NOMO-1 treated with dmso at 0.1 percent for 144 hours (cell line): ENCODE measurements around the gene CCDC86.
"Not testable (repeated sequence)": the region's sequence is repeated elsewhere in the genome, so short reads cannot be mapped to it uniquely, and the experiment has no call there.

Experiments used
- DNase-seq: peaks from one replicate; lab custom pipeline; 2025; ENCODE audit not compliant: unreplicated experiment; lab: John Stamatoyannopoulos, UW

Gene CCDC86

DNA sequence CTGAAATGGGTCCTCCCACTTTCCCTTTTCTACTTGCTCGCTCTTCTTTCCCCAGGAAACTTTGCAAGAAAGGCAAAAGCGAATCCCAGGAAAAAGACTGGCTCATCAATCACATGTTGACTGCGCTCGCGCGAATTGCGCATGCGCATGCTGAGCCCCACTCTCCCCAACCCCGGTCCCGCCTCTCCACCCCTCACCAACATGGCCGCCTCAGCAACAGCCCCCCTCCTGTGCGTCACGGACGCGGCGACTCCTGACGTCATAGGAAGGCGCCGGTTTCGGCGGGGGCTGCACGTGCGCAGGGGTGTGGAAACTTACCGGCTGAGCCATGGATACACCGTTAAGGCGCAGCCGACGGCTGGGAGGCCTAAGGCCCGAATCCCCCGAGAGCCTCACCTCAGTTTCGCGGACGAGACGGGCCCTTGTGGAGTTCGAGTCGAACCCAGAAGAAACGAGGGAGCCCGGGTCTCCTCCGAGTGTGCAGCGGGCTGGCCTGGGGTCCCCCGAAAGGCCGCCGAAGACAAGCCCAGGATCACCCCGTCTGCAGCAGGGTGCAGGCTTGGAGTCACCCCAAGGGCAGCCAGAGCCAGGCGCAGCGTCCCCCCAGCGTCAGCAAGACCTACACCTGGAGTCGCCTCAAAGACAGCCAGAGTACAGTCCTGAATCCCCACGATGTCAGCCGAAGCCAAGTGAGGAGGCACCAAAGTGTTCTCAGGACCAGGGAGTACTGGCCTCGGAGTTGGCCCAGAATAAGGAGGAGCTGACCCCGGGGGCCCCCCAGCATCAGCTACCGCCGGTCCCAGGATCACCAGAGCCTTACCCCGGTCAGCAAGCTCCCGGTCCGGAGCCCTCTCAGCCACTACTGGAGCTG is at the start of gene CCDC86:
TSS of gene CCDC86 (plus strand) at position 317 of the 871 bp plus-strand sequence. CDS start at position 329, 12 bp downstream.
- peak; percentile 84 for DNase-seq

- DNase-seq, result no peak
These were observed 49.4 kb upstream of the CCDC86 start for GRCh38 chr11:60792521-60792920.

- DNase-seq, result no peak
These were observed 46.6 kb upstream of the CCDC86 start for GRCh38 chr11:60795291-60795690.

GRCh38 chr11:60797846-60798630 is 43.9 kb upstream of the CCDC86 start:
- no peak for DNase-seq

- DNase-seq, result no peak
These were observed 43.3 kb upstream of the CCDC86 start for GRCh38 chr11:60798631-60799030.

DNA sequence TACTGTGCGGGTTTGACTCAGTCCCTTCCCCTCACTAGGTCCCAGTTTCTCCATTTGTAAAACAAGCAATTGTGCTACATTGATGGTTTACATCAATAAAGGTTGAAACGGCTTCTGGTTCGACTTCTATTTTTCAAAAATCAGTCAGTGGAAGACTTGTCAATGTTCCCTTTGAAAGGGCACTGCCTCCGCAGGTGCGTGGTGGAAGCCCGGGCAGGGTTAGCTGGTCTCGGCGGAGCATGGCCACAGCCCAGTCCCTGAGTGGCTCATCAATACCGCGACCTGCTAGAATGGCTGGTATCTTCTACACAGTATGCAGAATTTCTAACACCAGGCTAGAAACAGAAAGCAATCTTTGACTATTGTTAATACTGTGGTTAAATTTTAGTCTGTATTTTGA is 40.7 kb upstream of the CCDC86 start:
- DNase-seq, result no peak

- DNase-seq, result no peak
These were observed 38.5 kb upstream of the CCDC86 start for GRCh38 chr11:60803273-60803936.

DNA sequence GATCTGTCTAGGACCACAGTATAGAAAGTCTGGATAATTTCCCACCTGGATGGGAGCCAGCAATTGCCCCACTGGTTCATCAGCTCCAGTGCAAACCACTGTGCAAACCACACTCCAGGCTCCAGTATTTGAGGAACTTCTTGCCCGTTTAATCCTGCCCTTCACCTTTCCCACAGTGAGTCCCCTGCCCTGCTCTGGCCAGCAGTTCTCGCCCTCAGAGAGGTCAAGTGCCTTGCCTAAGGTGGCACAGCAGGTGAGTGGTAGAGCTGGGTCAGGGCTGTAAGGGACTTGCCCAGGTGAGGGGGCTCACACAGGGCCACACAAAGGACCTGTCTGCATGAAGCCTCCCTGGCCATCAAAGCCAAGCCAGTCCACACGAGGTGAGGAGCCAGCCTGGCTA is 32.7 kb upstream of the CCDC86 start:
- DNase-seq, result no peak

DNA sequence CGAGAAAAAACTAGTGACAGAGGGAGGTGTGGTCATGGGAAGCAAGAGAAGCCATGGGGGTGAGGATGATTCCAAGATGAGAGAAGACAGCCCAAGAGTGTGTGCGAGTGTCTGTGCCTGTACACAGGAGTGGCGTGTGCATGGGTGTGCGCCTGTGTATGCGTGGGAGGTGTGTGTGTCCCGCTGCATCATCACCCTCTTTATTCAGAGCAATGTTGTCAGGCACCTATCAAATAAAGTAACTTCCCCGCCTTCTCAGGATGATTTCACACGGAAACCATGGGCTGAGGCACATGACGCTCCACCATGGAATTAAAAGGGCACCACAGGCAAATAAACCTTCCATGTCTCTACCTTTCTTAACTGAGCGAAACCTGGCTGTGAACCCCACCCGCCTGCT is 32.2 kb upstream of the CCDC86 start:
- no peak for DNase-seq

GRCh38 chr11:60810151-60810550 is 31.8 kb upstream of the CCDC86 start:
- DNase-seq, result no peak

DNA sequence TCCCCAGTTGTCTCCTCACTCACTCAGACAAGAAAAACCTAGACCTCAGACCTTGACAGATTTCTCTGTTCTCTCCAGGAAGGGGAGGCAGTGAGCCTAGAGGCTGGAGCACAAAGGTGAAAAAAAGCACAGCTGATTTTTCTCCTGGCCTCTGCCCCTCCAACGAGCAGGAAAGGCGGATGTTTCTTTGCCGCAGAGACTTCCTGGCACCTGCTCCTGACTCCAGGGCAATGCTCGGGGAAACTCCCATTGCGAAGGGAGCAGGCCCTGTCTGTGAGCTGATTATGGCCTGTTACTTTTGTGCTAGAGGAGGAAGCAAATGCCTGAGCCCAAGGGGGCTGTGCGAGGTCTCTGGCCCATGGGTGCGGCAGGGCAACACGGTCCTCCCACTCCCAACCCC is 31.3 kb upstream of the CCDC86 start:
- DNase-seq, result no peak

DNA sequence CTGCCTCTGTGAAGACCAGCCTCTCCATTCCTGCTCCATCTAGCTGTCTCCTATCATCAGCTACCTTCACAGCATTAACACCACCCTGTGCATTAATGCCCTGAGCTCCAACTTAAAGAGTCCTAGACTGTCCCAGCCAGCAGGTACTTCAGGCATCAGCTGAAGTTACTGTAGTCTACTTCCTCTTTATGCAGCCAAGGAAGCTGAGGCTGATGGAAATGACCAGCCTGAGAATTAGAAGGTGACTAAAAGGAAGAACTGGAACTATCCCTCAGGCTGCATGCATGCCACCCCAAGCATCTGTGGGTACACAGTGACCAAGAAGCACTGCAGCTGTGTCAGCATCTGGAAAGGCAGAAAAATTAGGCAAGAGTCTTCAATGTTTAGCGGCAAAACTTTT is 28.6 kb upstream of the CCDC86 start:
- no peak for DNase-seq

GRCh38 chr11:60814112-60814511 is 27.8 kb upstream of the CCDC86 start:
- DNase-seq, result no peak

DNA sequence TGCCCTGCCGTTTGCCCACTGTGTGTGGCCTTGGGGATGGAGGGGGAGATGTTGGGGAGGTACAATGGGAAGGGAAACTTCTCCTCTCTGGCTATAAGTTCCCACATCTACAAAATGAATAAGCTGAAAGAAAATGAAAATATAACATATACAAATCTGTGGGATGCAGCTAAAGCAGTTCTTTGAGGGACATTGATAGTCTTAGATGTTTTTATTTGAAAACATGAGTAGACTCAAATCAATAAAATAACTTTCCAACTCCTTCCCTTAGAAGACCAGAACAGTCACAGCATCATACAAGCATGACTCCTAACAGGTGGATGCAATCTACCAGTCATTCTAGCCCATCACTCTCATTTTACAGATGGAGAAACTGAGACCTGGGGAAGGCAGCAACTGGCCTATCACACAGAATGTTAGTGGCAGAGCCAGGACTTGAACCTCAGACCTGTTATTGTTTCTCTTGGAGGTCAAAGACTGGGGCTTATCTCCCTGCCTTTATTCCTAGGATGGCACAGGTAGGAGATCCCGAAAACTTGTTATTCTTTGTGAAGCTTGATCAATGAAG is 25.2 kb upstream of the CCDC86 start:
- no peak for DNase-seq

DNA sequence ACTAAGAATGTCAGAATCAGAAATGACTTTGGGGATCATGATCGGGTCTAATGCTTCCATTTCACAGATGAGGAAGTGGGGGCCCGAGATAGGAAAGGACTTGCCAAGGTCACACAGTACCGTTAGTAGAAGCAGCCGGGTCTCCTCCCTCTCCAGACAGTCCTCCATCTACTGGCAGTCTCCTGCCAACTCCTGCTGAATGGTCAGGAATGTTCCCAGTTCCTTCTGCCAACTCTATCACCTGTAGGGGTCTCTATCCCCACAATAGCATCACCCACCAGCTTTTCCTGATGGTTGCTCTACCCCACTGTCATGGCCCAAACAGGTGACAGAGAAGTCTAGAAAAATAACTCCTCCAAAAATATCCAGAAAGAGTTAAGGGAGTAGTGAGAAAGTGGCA is 23.9 kb upstream of the CCDC86 start:
- DNase-seq, result no peak

- DNase-seq, result no peak
These were observed 19.9 kb upstream of the CCDC86 start for GRCh38 chr11:60821827-60822599.

GRCh38 chr11:60823745-60824306 is 18.1 kb upstream of the CCDC86 start:
- DNase-seq, result not testable (repeated sequence)

GRCh38 chr11:60825118-60825517 is 16.8 kb upstream of the CCDC86 start:
- DNase-seq, result no peak

DNA sequence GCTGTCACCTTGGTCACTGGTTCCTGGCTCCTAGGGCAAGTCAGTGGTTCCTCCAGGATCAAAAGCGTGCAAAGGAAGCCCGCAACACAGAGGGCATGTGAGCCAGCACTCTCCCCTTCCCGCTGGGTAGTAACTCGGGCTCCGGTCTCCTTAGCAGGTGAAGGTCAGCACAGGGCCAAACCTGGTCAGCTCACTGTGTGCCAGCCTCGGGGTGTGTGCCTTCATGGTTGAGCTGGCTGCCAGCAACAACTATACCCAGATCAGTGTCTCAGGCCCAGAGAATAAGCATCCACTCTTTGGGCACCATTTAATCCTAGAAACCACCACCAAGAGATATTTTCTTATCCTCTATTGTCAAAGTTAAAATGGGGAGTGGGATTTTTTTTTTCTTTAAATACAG is 16.1 kb upstream of the CCDC86 start:
- no peak for DNase-seq

DNA sequence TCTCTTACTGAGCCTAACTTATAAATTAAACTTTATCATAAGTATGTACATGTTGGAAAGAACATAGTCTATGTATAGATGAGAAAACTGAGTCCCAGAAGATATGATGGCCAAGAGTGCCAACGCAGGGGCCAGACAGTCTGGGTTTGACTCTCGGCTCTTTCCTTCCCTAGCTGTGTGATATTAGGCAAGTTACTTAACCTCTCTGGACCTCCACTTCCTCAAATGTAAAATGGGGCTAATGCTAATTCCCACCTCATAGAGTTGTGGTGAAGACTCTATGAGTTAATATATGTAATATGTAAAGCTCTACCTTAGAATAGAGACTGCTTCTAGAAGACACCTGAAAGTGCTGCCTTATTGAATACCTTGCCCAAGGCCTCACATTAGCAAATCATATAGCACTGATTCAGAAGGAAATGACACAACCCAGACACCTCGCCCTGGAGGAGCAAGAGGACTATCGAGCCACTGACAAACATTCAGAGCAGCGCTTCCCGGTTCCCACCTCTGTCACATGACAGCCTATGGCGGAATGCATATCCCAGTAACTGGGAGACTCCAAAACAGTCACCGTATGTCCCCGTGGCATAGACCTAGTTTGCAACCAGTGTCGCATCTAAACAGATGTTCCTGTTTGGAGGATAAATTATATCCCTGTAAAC is 11.3 kb upstream of the CCDC86 start:
- no peak for DNase-seq
